Measurements from ENCODE around the gene CTPS2.
"Not testable (repeated sequence)": the region's sequence is repeated elsewhere in the genome, so short reads cannot be mapped to it uniquely, and the experiment has no call there.

Gene CTPS2

DNA sequence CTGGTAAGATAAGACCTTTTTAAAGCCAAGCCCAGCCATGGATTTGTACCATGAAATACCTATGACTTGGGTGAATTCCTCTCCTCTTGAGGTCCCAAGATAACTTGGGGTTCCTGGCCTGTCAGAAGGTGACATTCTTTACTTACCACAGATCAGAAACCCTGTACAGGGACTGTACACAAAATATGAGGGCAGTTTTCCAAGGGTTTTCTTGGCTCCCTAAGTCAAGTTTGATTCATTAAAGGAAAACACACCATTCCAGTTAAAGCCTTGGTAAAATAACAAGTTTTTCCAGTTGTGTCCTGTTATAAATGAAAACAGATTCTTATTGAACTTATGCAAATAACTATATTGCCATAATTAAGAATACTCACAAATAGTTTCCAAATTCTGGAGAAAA is 15.2 kb upstream of the CTPS2 start:
- Histone ChIP-seq H3K27me3 (ENCODE audit: insufficient read depth, low read length) (no peaks in the 10 kb centered on the region), H3K9ac (ENCODE audit: low read length) (no peak overlapping the region), H3K79me2 (ENCODE audit: insufficient read depth, low read length) (peaks cover 9% of the 10 kb centered on the region; the same call in 1 of the 2 replicates), H3K4me1 (ENCODE audit: insufficient read depth, low read length, severe bottlenecking) (no peaks in the 10 kb centered on the region), H4K20me1 (ENCODE audit: insufficient read depth, low read length) (no peaks in the 10 kb centered on the region), H3K9me3 (ENCODE audit: low read length) (no peaks in the 10 kb centered on the region), H3K9me2 (ENCODE audit: low read depth, low read length) (no peaks in the 10 kb centered on the region), H3K4me3 (ENCODE audit: low read depth, low read length, poor library complexity, severe bottlenecking) (no peak overlapping the region), H3K4me2 (ENCODE audit: low read length) (no peak overlapping the region), H3K27ac (ENCODE audit: low read depth, low read length, poor library complexity, severe bottlenecking) (no peak overlapping the region), H3F3A (ENCODE audit: insufficient read depth, low read length) (no peaks in the 10 kb centered on the region), H3K36me3 (ENCODE audit: insufficient read depth, low read length) (peaks cover 22% of the 10 kb centered on the region; the same call in 1 of the 2 replicates), H2AFZ (ENCODE audit: low read length) (no peak overlapping the region)
- TF ChIP-seq, protein P1, sequence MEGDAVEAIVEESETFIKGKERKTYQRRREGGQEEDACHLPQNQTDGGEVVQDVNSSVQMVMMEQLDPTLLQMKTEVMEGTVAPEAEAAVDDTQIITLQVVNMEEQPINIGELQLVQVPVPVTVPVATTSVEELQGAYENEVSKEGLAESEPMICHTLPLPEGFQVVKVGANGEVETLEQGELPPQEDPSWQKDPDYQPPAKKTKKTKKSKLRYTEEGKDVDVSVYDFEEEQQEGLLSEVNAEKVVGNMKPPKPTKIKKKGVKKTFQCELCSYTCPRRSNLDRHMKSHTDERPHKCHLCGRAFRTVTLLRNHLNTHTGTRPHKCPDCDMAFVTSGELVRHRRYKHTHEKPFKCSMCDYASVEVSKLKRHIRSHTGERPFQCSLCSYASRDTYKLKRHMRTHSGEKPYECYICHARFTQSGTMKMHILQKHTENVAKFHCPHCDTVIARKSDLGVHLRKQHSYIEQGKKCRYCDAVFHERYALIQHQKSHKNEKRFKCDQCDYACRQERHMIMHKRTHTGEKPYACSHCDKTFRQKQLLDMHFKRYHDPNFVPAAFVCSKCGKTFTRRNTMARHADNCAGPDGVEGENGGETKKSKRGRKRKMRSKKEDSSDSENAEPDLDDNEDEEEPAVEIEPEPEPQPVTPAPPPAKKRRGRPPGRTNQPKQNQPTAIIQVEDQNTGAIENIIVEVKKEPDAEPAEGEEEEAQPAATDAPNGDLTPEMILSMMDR (IDR thresholded peaks at IDR 0.05; ENCODE audit: low read length): no peak
- no peak for TF ChIP-seq EZH2 (IDR thresholded peaks at IDR 0.05; ENCODE audit: borderline replicate concordance, low read length)

DNA sequence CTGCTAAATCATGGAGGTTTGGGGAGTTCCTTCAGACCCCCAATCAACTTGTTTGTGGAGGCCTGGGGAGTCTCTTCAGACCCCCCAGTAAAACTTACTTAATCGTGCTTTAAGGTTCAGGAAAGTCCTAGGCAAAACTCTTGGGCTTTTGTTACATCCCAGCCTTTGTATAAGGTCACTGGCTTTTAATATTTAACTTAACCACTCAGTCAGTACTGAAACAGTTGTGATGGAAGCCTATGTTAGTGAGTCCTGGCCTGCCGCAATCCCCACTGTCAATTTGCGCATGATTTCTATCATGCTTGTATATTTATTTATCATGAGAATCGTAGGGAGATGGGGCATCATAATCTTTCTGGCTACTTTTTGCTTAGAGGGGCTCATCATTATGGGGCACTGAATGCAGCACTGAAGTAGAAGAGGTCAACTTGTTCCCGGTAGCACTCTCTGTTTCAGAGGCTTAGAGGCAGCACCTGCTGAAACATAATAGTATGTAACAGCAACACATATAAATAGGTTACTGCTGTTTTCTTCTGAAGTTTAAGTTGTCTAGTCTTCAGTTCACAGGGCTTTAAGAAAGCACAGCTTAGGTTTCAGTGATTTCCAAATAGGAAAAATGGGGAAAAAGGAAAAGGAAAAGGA is 14.0 kb upstream of the CTPS2 start:
- H3K4me1 ChIP-seq (ENCODE audit: insufficient read depth, low read length, severe bottlenecking): peaks cover 11% of the 10 kb centered on the region
- not testable (repeated sequence) for H2AFZ ChIP-seq (ENCODE audit: low read length); H3K27me3 ChIP-seq (ENCODE audit: insufficient read depth, low read length); H3K9me2 ChIP-seq (ENCODE audit: low read depth, low read length); H4K20me1 ChIP-seq (ENCODE audit: insufficient read depth, low read length); H3K4me3 ChIP-seq (ENCODE audit: low read depth, low read length, poor library complexity, severe bottlenecking); H3K4me2 ChIP-seq (ENCODE audit: low read length); H3F3A ChIP-seq (ENCODE audit: insufficient read depth, low read length); H3K9me3 ChIP-seq (ENCODE audit: low read length); H3K27ac ChIP-seq (ENCODE audit: low read depth, low read length, poor library complexity, severe bottlenecking); H3K9ac ChIP-seq (ENCODE audit: low read length)
- peaks cover 14% of the 10 kb centered on the region for H3K79me2 ChIP-seq (ENCODE audit: insufficient read depth, low read length)
- H3K36me3 ChIP-seq (ENCODE audit: insufficient read depth, low read length): peaks cover 22% of the 10 kb centered on the region; the same call in 1 of the 2 replicates

DNA sequence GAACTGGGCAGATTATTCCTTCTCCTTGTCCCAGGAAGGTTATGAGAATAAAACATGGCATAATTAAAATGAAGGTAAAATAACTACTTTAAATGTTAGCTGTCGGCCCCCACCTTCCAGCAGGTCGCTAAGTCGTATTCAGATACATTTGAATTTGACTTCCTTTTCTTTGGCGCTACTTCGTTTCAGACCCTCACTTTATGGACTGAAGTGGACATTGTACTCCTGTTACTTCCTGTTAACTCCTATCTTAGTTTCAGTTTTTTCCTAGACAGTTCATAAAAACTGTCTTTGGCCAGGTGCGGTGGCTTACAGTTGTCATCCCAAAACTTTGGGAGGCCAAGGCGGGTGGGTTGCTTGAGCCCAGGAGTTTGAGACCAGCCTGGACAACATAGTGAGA is 12.6 kb upstream of the CTPS2 start:
- H4K20me1 ChIP-seq (ENCODE audit: insufficient read depth, low read length): no peaks in the 10 kb centered on the region
- no peak overlapping the region for H3K27ac ChIP-seq (ENCODE audit: low read depth, low read length, poor library complexity, severe bottlenecking)
- no peak overlapping the region for H3K9ac ChIP-seq (ENCODE audit: low read length)

More for the DNA sequence above, 12.6 kb upstream of the CTPS2 start:
- H3F3A ChIP-seq (ENCODE audit: insufficient read depth, low read length): no peaks in the 10 kb centered on the region
- no peak overlapping the region for H3K4me3 ChIP-seq (ENCODE audit: low read depth, low read length, poor library complexity, severe bottlenecking)
- TF ChIP-seq, protein P1 (IDR thresholded peaks at IDR 0.05; ENCODE audit: low read length): no peak
- TF ChIP-seq EZH2 (IDR thresholded peaks at IDR 0.05; ENCODE audit: borderline replicate concordance, low read length): no peak
- H3K27me3 ChIP-seq (ENCODE audit: insufficient read depth, low read length): no peaks in the 10 kb centered on the region
- peaks cover 25% of the 10 kb centered on the region for H3K4me1 ChIP-seq (ENCODE audit: insufficient read depth, low read length, severe bottlenecking)
- H3K9me3 ChIP-seq (ENCODE audit: low read length): no peaks in the 10 kb centered on the region
- peaks cover 22% of the 10 kb centered on the region; the same call in 1 of the 2 replicates for H3K36me3 ChIP-seq (ENCODE audit: insufficient read depth, low read length)
- no peak overlapping the region for H3K4me2 ChIP-seq (ENCODE audit: low read length)
- peaks cover 20% of the 10 kb centered on the region for H3K79me2 ChIP-seq (ENCODE audit: insufficient read depth, low read length)
- no peaks in the 10 kb centered on the region for H3K9me2 ChIP-seq (ENCODE audit: low read depth, low read length)
- no peak overlapping the region for H2AFZ ChIP-seq (ENCODE audit: low read length)

All from OCI-LY1 (cell line).